ENCODE measurements around the gene SGTB. TPM values are rescaled to one million over a fixed set of nuclear protein-coding genes. Genes with fewer than 3 reads are reported as not detected.
"Not testable (repeated sequence)": the region's sequence is repeated elsewhere in the genome, so short reads cannot be mapped to it uniquely, and the experiment has no call there.

The SGTB gene
- polyA plus RNA-seq, 1 donor from 2014 or later: 9.6 TPM

DNA sequence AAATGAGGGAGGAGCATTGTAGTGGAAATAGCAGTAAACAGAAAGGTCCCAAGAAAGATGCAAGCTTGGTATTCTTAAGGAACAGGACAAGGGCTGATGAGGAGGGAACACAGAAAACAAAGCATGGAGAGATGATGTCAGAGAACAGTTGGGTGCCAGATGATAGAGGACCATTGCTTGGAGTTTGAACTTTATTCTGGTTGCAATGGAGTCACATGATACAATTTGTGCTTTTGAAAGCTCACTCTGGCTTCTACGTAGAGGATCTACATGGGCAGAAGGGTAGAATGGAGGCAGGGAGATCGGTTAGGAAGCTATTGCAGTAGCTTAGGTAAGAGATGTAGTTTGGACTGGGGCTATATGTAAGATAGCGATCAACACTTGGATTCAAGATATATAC, 39.8 kb downstream of the SGTB start:
- Histone ChIP-seq H3K9ac (ENCODE audit: low read length) (no peak overlapping the region), H3K27ac (ENCODE audit: low read length) (no peak overlapping the region), H3K9me3 (ENCODE audit: low read length) (no peaks in the 10 kb centered on the region), H3K9me2 (ENCODE audit: insufficient read depth, low read length) (no peaks in the 10 kb centered on the region), H3K36me3 (ENCODE audit: insufficient read depth, low read length) (peaks cover 4% of the 10 kb centered on the region), H3K4me3 (ENCODE audit: low read length) (no peak overlapping the region), H4K20me1 (ENCODE audit: insufficient read depth) (no peaks in the 10 kb centered on the region), H3K4me2 (ENCODE audit: low read length) (no peak overlapping the region), H3F3A (ENCODE audit: insufficient read depth, low read length, poor library complexity, severe bottlenecking) (no peaks in the 10 kb centered on the region), H2AFZ (ENCODE audit: low read depth, low read length) (no peak overlapping the region), H3K79me2 (replicated peaks; ENCODE audit: insufficient read depth, low read length) (no peaks in the 10 kb centered on the region), H3K27me3 (ENCODE audit: insufficient read depth, low read depth, low read length) (no peaks in the 10 kb centered on the region)
- TF ChIP-seq TAF1 (IDR thresholded peaks at IDR 0.05; ENCODE audit: low read depth) (no peak), POLR2AphosphoS5 (IDR thresholded peaks at IDR 0.05) (no peak), RAD21 (conservative IDR thresholded peaks at IDR 0.05) (no peak), MXI1 (conservative IDR thresholded peaks at IDR 0.05; ENCODE audit: poor library complexity, severe bottlenecking) (no peak), EP300 (conservative IDR thresholded peaks at IDR 0.05; ENCODE audit: poor library complexity, severe bottlenecking) (no peak), EZH2 (IDR thresholded peaks at IDR 0.05; ENCODE audit: borderline replicate concordance, insufficient read depth, low read length, poor library complexity, severe bottlenecking) (no peak)

DNA sequence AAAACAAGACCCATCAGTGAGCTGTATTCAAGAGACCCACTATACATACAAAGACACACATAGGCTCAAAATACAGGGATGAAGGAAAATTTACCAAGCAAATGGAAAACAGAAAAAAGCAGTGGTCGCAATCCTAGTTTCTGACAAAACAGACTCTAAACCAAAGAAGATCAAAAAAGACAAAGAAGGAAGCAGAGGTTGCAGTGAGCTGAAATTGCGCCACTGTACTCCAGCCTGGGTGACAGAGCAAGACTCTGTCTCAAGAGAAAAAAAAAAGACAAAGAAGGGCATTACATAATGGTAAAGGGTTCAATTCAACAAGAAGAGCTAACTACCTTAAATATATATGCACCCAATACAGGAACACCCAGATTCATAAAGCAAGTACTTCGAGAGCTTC, 45.9 kb downstream of the SGTB start:
- not testable (repeated sequence) for H3K4me3 ChIP-seq (ENCODE audit: low read length); H4K20me1 ChIP-seq (ENCODE audit: insufficient read depth); H3K79me2 ChIP-seq (replicated peaks; ENCODE audit: insufficient read depth, low read length); H3K27me3 ChIP-seq (ENCODE audit: insufficient read depth, low read depth, low read length); H3K27ac ChIP-seq (ENCODE audit: low read length); H3K9me2 ChIP-seq (ENCODE audit: insufficient read depth, low read length); H3K9me3 ChIP-seq (ENCODE audit: low read length); H2AFZ ChIP-seq (ENCODE audit: low read depth, low read length); H3F3A ChIP-seq (ENCODE audit: insufficient read depth, low read length, poor library complexity, severe bottlenecking); H3K4me2 ChIP-seq (ENCODE audit: low read length); H3K9ac ChIP-seq (ENCODE audit: low read length); H3K36me3 ChIP-seq (ENCODE audit: insufficient read depth, low read length)

DNA sequence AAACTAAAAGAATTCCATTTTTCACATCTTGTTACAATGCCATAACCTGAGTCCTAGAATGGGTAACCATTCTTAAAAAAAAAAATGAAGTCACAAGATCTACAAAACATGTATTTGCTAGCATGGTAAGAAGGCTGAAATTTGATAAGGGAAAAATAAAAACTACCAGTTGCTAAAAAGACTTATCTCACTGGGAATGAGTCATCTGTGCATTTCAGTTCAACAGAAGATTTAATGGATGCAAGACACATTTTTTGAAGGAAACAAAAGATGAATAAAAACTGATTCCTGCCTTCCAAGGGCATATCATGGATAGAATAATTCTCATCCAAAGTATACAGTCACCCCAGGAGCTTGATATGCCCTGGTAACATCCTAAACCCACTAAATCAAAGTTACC, 47.2 kb downstream of the SGTB start:
- Histone ChIP-seq H3K9me2 (ENCODE audit: insufficient read depth, low read length) (no peaks in the 10 kb centered on the region), H2AFZ (ENCODE audit: low read depth, low read length) (no peak overlapping the region), H3K27ac (ENCODE audit: low read length) (no peak overlapping the region), H3K9me3 (ENCODE audit: low read length) (no peaks in the 10 kb centered on the region), H3K4me2 (ENCODE audit: low read length) (no peak overlapping the region), H4K20me1 (ENCODE audit: insufficient read depth) (no peaks in the 10 kb centered on the region), H3K36me3 (ENCODE audit: insufficient read depth, low read length) (no peaks in the 10 kb centered on the region), H3K4me3 (ENCODE audit: low read length) (no peak overlapping the region), H3K27me3 (ENCODE audit: insufficient read depth, low read depth, low read length) (no peaks in the 10 kb centered on the region), H3K79me2 (replicated peaks; ENCODE audit: insufficient read depth, low read length) (no peaks in the 10 kb centered on the region), H3K9ac (ENCODE audit: low read length) (no peak overlapping the region), H3F3A (ENCODE audit: insufficient read depth, low read length, poor library complexity, severe bottlenecking) (no peaks in the 10 kb centered on the region)
- TF ChIP-seq, protein P1, sequence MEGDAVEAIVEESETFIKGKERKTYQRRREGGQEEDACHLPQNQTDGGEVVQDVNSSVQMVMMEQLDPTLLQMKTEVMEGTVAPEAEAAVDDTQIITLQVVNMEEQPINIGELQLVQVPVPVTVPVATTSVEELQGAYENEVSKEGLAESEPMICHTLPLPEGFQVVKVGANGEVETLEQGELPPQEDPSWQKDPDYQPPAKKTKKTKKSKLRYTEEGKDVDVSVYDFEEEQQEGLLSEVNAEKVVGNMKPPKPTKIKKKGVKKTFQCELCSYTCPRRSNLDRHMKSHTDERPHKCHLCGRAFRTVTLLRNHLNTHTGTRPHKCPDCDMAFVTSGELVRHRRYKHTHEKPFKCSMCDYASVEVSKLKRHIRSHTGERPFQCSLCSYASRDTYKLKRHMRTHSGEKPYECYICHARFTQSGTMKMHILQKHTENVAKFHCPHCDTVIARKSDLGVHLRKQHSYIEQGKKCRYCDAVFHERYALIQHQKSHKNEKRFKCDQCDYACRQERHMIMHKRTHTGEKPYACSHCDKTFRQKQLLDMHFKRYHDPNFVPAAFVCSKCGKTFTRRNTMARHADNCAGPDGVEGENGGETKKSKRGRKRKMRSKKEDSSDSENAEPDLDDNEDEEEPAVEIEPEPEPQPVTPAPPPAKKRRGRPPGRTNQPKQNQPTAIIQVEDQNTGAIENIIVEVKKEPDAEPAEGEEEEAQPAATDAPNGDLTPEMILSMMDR (IDR thresholded peaks at IDR 0.05; ENCODE audit: poor library complexity, severe bottlenecking): no peak
- TF ChIP-seq RAD21 (conservative IDR thresholded peaks at IDR 0.05) (no peak), POLR2AphosphoS5 (IDR thresholded peaks at IDR 0.05) (no peak), MXI1 (conservative IDR thresholded peaks at IDR 0.05; ENCODE audit: poor library complexity, severe bottlenecking) (no peak), TAF1 (IDR thresholded peaks at IDR 0.05; ENCODE audit: low read depth) (no peak), EP300 (conservative IDR thresholded peaks at IDR 0.05; ENCODE audit: poor library complexity, severe bottlenecking) (no peak), SMC3 (conservative IDR thresholded peaks at IDR 0.05; ENCODE audit: poor library complexity) (no peak), EZH2 (IDR thresholded peaks at IDR 0.05; ENCODE audit: borderline replicate concordance, insufficient read depth, low read length, poor library complexity, severe bottlenecking) (no peak)
- TF ChIP-seq, protein P2, sequence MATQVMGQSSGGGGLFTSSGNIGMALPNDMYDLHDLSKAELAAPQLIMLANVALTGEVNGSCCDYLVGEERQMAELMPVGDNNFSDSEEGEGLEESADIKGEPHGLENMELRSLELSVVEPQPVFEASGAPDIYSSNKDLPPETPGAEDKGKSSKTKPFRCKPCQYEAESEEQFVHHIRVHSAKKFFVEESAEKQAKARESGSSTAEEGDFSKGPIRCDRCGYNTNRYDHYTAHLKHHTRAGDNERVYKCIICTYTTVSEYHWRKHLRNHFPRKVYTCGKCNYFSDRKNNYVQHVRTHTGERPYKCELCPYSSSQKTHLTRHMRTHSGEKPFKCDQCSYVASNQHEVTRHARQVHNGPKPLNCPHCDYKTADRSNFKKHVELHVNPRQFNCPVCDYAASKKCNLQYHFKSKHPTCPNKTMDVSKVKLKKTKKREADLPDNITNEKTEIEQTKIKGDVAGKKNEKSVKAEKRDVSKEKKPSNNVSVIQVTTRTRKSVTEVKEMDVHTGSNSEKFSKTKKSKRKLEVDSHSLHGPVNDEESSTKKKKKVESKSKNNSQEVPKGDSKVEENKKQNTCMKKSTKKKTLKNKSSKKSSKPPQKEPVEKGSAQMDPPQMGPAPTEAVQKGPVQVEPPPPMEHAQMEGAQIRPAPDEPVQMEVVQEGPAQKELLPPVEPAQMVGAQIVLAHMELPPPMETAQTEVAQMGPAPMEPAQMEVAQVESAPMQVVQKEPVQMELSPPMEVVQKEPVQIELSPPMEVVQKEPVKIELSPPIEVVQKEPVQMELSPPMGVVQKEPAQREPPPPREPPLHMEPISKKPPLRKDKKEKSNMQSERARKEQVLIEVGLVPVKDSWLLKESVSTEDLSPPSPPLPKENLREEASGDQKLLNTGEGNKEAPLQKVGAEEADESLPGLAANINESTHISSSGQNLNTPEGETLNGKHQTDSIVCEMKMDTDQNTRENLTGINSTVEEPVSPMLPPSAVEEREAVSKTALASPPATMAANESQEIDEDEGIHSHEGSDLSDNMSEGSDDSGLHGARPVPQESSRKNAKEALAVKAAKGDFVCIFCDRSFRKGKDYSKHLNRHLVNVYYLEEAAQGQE (IDR thresholded peaks at IDR 0.05; ENCODE audit: borderline replicate concordance): no peak
